Measurements from ENCODE around the gene MATCAP1. TPM values are rescaled to one million over a fixed set of nuclear protein-coding genes. Genes with fewer than 3 reads are reported as not detected.

Gene MATCAP1
- total and polyA plus RNA-seq, 7 experiments from 2014 or later, result 0.48 to 88.1 (median 4.9) TPM

GRCh38 chr16:67142342-67142741 is 41.4 kb downstream of the MATCAP1 start:
- no peaks in the 10 kb centered on the region for H3K27me3 ChIP-seq (ENCODE audit: control insufficient read depth in 2 of 2, insufficient read depth in 2 of 2, low read length in 2 of 2)
- no peaks in the 10 kb centered on the region for H3K9me3 ChIP-seq (ENCODE audit: control insufficient read depth in 2 of 3, low read length in 3 of 3)
- Mint-ChIP-seq H3K9me3 (peaks cover 0 to 2% (median 0%) of the 10 kb centered on the region in 11 donors), H3K4me1 (peaks cover 0 to 2% (median 0%) of the 10 kb centered on the region in 7 donors), H3K27ac (no peak overlapping the region), H3K4me3 (no peak overlapping the region), H3K36me3 (peaks cover 3 to 84% (median 44%) of the 10 kb centered on the region in 5 donors), H3K27me3 (no peaks in the 10 kb centered on the region)
- intact Hi-C loops (cut with micrococcal nuclease), result no loop called here
- H3K36me3 ChIP-seq (ENCODE audit: control insufficient read depth in 2 of 3, insufficient read depth in 3 of 3, low read length in 3 of 3), result peaks cover 14 to 93% (median 18%) of the 10 kb centered on the region in 3 experiments
- CTCF ChIA-PET, result interaction anchor here (0.6 to 1.2 kb wide), 2 partner anchors 16 to 23 kb away, joined by 3 to 5 read pairs; no protein-coding TSS in a partner anchor
- ATAC-seq (no peak), DNase-seq (no peak)
- no peak overlapping the region for H3K27ac ChIP-seq (ENCODE audit: low read depth, low read length)
- H3K4me3 ChIP-seq (ENCODE audit: low read length), result no peak overlapping the region
- POLR2A ChIA-PET, result no interaction called here
- H3K4me1 ChIP-seq (ENCODE audit: control insufficient read depth in 2 of 2, insufficient read depth in 2 of 2, low read length in 2 of 2), result no peaks in the 10 kb centered on the region

GRCh38 chr16:67141391-67141790 is 42.4 kb downstream of the MATCAP1 start:
- no peaks in the 10 kb centered on the region for H3K27me3 Mint-ChIP-seq
- H3K27ac ChIP-seq (ENCODE audit: low read depth, low read length), result no peak overlapping the region
- peaks cover 14 to 93% (median 18%) of the 10 kb centered on the region in 3 experiments for H3K36me3 ChIP-seq (ENCODE audit: control insufficient read depth in 2 of 3, insufficient read depth in 3 of 3, low read length in 3 of 3)
- H3K27ac Mint-ChIP-seq, result no peak overlapping the region
- ChIA-PET POLR2A (no interaction called here), CTCF (interaction anchor here (0.6 to 2.6 kb wide), 3 partner anchors 13 to 477 kb away, joined by 3 to 14 read pairs (median 3); no protein-coding TSS in a partner anchor)
- H3K9me3 ChIP-seq (ENCODE audit: control insufficient read depth in 2 of 3, low read length in 3 of 3), result no peaks in the 10 kb centered on the region
- peaks cover 3 to 75% (median 44%) of the 10 kb centered on the region in 5 donors for H3K36me3 Mint-ChIP-seq
- no peaks in the 10 kb centered on the region for H3K27me3 ChIP-seq (ENCODE audit: control insufficient read depth in 2 of 2, insufficient read depth in 2 of 2, low read length in 2 of 2)
- no peak overlapping the region for H3K4me3 Mint-ChIP-seq
- peaks cover 0 to 2% (median 0%) of the 10 kb centered on the region in 7 donors for H3K4me1 Mint-ChIP-seq
- ATAC-seq (no peak), DNase-seq (no peak)
- H3K9me3 Mint-ChIP-seq, result peaks cover 0 to 2% (median 0%) of the 10 kb centered on the region in 11 donors
- no peaks in the 10 kb centered on the region for H3K4me1 ChIP-seq (ENCODE audit: control insufficient read depth in 2 of 2, insufficient read depth in 2 of 2, low read length in 2 of 2)
- intact Hi-C loops (cut with micrococcal nuclease), result no loop called here
- H3K4me3 ChIP-seq (ENCODE audit: low read length), result no peak overlapping the region

GRCh38 chr16:67137605-67138004 is 46.2 kb downstream of the MATCAP1 start:
- H3K27me3 Mint-ChIP-seq, result no peaks in the 10 kb centered on the region
- peaks cover 3 to 63% (median 34%) of the 10 kb centered on the region in 5 donors for H3K36me3 Mint-ChIP-seq
- Histone ChIP-seq H3K36me3 (ENCODE audit: control insufficient read depth in 2 of 3, insufficient read depth in 3 of 3, low read length in 3 of 3) (peaks cover 15 to 90% (median 18%) of the 10 kb centered on the region in 3 experiments), H3K4me3 (ENCODE audit: low read length) (no peak overlapping the region), H3K9me3 (ENCODE audit: control insufficient read depth in 2 of 3, low read length in 3 of 3) (no peaks in the 10 kb centered on the region), H3K4me1 (ENCODE audit: control insufficient read depth in 2 of 2, insufficient read depth in 2 of 2, low read length in 2 of 2) (no peaks in the 10 kb centered on the region), H3K27ac (ENCODE audit: low read depth, low read length) (no peak overlapping the region), H3K27me3 (ENCODE audit: control insufficient read depth in 2 of 2, insufficient read depth in 2 of 2, low read length in 2 of 2) (no peaks in the 10 kb centered on the region)
- CTCF ChIA-PET, result no interaction called here
- POLR2A ChIA-PET, result interaction anchor here (0.6 kb wide), 1 partner anchor 1976 kb away, joined by 6 read pairs; no protein-coding TSS in a partner anchor
- intact Hi-C loops (cut with micrococcal nuclease), result no loop called here
- no peak overlapping the region for H3K4me3 Mint-ChIP-seq
- no peak overlapping the region for H3K27ac Mint-ChIP-seq
- ATAC-seq (no peak), DNase-seq (no peak)
- peaks cover 0 to 2% (median 0%) of the 10 kb centered on the region in 7 donors for H3K4me1 Mint-ChIP-seq
- H3K9me3 Mint-ChIP-seq, result no peaks in the 10 kb centered on the region

- H3K9me3 Mint-ChIP-seq, result no peaks in the 10 kb centered on the region
- H3K4me1 Mint-ChIP-seq, result no peaks in the 10 kb centered on the region
- H3K27me3 Mint-ChIP-seq, result no peaks in the 10 kb centered on the region
- H3K4me3 Mint-ChIP-seq, result no peak overlapping the region
- Histone ChIP-seq H3K27me3 (ENCODE audit: control insufficient read depth in 2 of 2, insufficient read depth in 2 of 2, low read length in 2 of 2) (no peaks in the 10 kb centered on the region), H3K36me3 (ENCODE audit: control insufficient read depth in 2 of 3, insufficient read depth in 3 of 3, low read length in 3 of 3) (peaks cover 6 to 59% (median 9%) of the 10 kb centered on the region in 3 experiments), H3K9me3 (ENCODE audit: control insufficient read depth in 2 of 3, low read length in 3 of 3) (no peaks in the 10 kb centered on the region), H3K4me3 (ENCODE audit: low read length) (no peak overlapping the region), H3K27ac (ENCODE audit: low read depth, low read length) (no peak overlapping the region), H3K4me1 (ENCODE audit: control insufficient read depth in 2 of 2, insufficient read depth in 2 of 2, low read length in 2 of 2) (no peaks in the 10 kb centered on the region)
- no peak for DNase-seq
- no peak for ATAC-seq
- ChIA-PET CTCF (interaction anchor here (0.6 to 1.5 kb wide), 2 partner anchors 111 to 145 kb away, joined by 3 to 5 read pairs; no protein-coding TSS in a partner anchor), POLR2A (no interaction called here)
- H3K36me3 Mint-ChIP-seq, result peaks cover 4 to 61% (median 25%) of the 10 kb centered on the region in 5 donors
- peak overlapping the region in 1 of 9 donors; percentile 43 for H3K27ac Mint-ChIP-seq
- intact Hi-C loops (cut with micrococcal nuclease), result no loop called here
Observed at GRCh38 chr16:67129422-67129821, 54.3 kb downstream of the MATCAP1 start.

- Histone ChIP-seq H3K4me3 (ENCODE audit: low read length) (no peak overlapping the region), H3K36me3 (ENCODE audit: control insufficient read depth in 2 of 3, insufficient read depth in 3 of 3, low read length in 3 of 3) (peaks cover 6 to 59% (median 9%) of the 10 kb centered on the region in 3 experiments), H3K27ac (ENCODE audit: low read depth, low read length) (no peak overlapping the region), H3K4me1 (ENCODE audit: control insufficient read depth in 2 of 2, insufficient read depth in 2 of 2, low read length in 2 of 2) (no peaks in the 10 kb centered on the region), H3K27me3 (ENCODE audit: control insufficient read depth in 2 of 2, insufficient read depth in 2 of 2, low read length in 2 of 2) (no peaks in the 10 kb centered on the region), H3K9me3 (ENCODE audit: control insufficient read depth in 2 of 3, low read length in 3 of 3) (no peaks in the 10 kb centered on the region)
- ATAC-seq, result no peak
- Mint-ChIP-seq H3K27me3 (no peaks in the 10 kb centered on the region), H3K27ac (no peak overlapping the region), H3K4me3 (no peak overlapping the region), H3K4me1 (no peaks in the 10 kb centered on the region), H3K36me3 (peaks cover 4 to 61% (median 28%) of the 10 kb centered on the region in 5 donors), H3K9me3 (no peaks in the 10 kb centered on the region)
- ChIA-PET CTCF (interaction anchor here (0.6 to 1.5 kb wide), 2 partner anchors 111 to 145 kb away, joined by 3 to 5 read pairs; no protein-coding TSS in a partner anchor), POLR2A (no interaction called here)
- no peak for DNase-seq
- intact Hi-C loops (cut with micrococcal nuclease), result no loop called here
Observed at GRCh38 chr16:67128887-67129286, 54.9 kb downstream of the MATCAP1 start.

GRCh38 chr16:67128417-67128816 is 55.3 kb downstream of the MATCAP1 start:
- Mint-ChIP-seq H3K4me1 (no peaks in the 10 kb centered on the region), H3K36me3 (peaks cover 4 to 65% (median 32%) of the 10 kb centered on the region in 5 donors), H3K27ac (no peak overlapping the region), H3K9me3 (no peaks in the 10 kb centered on the region), H3K4me3 (no peak overlapping the region), H3K27me3 (no peaks in the 10 kb centered on the region)
- no peak overlapping the region for H3K27ac ChIP-seq (ENCODE audit: low read depth, low read length)
- H3K4me1 ChIP-seq (ENCODE audit: control insufficient read depth in 2 of 2, insufficient read depth in 2 of 2, low read length in 2 of 2), result no peaks in the 10 kb centered on the region
- no peaks in the 10 kb centered on the region for H3K27me3 ChIP-seq (ENCODE audit: control insufficient read depth in 2 of 2, insufficient read depth in 2 of 2, low read length in 2 of 2)
- CTCF ChIA-PET, result interaction anchor here (1.5 kb wide), 1 partner anchor 110 kb away, joined by 3 read pairs; no protein-coding TSS in a partner anchor
- POLR2A ChIA-PET, result no interaction called here
- no peak overlapping the region for H3K4me3 ChIP-seq (ENCODE audit: low read length)
- ATAC-seq, result no peak
- no peak for DNase-seq
- H3K9me3 ChIP-seq (ENCODE audit: control insufficient read depth in 2 of 3, low read length in 3 of 3), result no peaks in the 10 kb centered on the region
- H3K36me3 ChIP-seq (ENCODE audit: control insufficient read depth in 2 of 3, insufficient read depth in 3 of 3, low read length in 3 of 3), result peaks cover 6 to 62% (median 9%) of the 10 kb centered on the region in 3 experiments
- intact Hi-C loops (cut with micrococcal nuclease), result no loop called here

All from naive thymus-derived CD4-positive, alpha-beta T cell (primary cell).